ENCODE measurements around the gene GPC6.

DNA sequence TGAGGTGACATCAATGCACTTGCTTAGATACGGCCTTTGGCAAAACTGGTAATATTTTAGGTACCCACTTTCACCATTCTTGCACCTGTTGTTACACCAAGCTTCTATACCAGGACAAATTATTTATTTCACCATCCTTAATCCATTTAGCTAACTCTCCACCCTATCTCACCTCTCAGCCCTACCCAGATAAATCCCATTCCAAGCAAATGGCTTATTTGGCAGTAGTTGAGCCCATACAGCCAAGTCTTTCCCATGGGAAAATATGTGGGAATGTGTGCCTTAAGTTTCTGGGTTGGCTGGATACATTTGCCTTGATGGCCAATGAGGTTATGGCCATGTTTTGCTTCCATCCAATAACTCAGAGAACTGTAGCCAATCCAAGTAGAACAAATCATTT lies 551.9 kb downstream of the GPC6 start:
- TF ChIP-seq, protein P1, sequence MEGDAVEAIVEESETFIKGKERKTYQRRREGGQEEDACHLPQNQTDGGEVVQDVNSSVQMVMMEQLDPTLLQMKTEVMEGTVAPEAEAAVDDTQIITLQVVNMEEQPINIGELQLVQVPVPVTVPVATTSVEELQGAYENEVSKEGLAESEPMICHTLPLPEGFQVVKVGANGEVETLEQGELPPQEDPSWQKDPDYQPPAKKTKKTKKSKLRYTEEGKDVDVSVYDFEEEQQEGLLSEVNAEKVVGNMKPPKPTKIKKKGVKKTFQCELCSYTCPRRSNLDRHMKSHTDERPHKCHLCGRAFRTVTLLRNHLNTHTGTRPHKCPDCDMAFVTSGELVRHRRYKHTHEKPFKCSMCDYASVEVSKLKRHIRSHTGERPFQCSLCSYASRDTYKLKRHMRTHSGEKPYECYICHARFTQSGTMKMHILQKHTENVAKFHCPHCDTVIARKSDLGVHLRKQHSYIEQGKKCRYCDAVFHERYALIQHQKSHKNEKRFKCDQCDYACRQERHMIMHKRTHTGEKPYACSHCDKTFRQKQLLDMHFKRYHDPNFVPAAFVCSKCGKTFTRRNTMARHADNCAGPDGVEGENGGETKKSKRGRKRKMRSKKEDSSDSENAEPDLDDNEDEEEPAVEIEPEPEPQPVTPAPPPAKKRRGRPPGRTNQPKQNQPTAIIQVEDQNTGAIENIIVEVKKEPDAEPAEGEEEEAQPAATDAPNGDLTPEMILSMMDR (IDR thresholded peaks at IDR 0.05): no peak
- no peak for TF ChIP-seq POLR2A (IDR thresholded peaks at IDR 0.05)

All from uterus (tissue), 2 donors.